ENCODE results near the gene PRLR.
"Not testable (repeated sequence)": the region's sequence is repeated elsewhere in the genome, so short reads cannot be mapped to it uniquely, and the experiment has no call there.

Gene PRLR

GRCh38 chr5:35127006-35127405, 103.3 kb downstream of the PRLR start:
- Histone ChIP-seq H3K4me3 (ENCODE audit: low read length in 2 of 2) (no peak overlapping the region), H3K27ac (ENCODE audit: low read length) (no peak overlapping the region), H3K4me1 (ENCODE audit: control insufficient read depth, insufficient read depth, low read length) (no peaks in the 10 kb centered on the region), H3K9me3 (ENCODE audit: control insufficient read depth in 2 of 2, low read length in 2 of 2) (no peaks in the 10 kb centered on the region), H3K9ac (ENCODE audit: low read length in 2 of 2) (no peak overlapping the region), H3K27me3 (ENCODE audit: control insufficient read depth in 1 of 2, insufficient read depth in 2 of 2, low read length in 2 of 2) (no peaks in the 10 kb centered on the region), H3K36me3 (ENCODE audit: control insufficient read depth in 2 of 2, insufficient read depth in 2 of 2, low read length in 2 of 2) (no peaks in the 10 kb centered on the region)

- no peak overlapping the region for H3K27ac ChIP-seq (ENCODE audit: low read length)
- no peaks in the 10 kb centered on the region for H3K9me3 ChIP-seq (ENCODE audit: control insufficient read depth in 2 of 2, low read length in 2 of 2)
- no peak overlapping the region for H3K9ac ChIP-seq (ENCODE audit: low read length in 2 of 2)
- H3K4me3 ChIP-seq (ENCODE audit: low read length in 2 of 2) = no peak overlapping the region
- no peaks in the 10 kb centered on the region for H3K4me1 ChIP-seq (ENCODE audit: control insufficient read depth, insufficient read depth, low read length)
- H3K36me3 ChIP-seq (ENCODE audit: control insufficient read depth in 2 of 2, insufficient read depth in 2 of 2, low read length in 2 of 2) = no peaks in the 10 kb centered on the region
- H3K27me3 ChIP-seq (ENCODE audit: control insufficient read depth in 1 of 2, insufficient read depth in 2 of 2, low read length in 2 of 2) = no peaks in the 10 kb centered on the region
Observed at GRCh38 chr5:35125746-35126145, 104.5 kb downstream of the PRLR start.

- no peak overlapping the region for H3K9ac ChIP-seq (ENCODE audit: low read length in 2 of 2)
- H3K27ac ChIP-seq (ENCODE audit: low read length) = no peak overlapping the region
- no peaks in the 10 kb centered on the region for H3K4me1 ChIP-seq (ENCODE audit: control insufficient read depth, insufficient read depth, low read length)
- H3K36me3 ChIP-seq (ENCODE audit: control insufficient read depth in 2 of 2, insufficient read depth in 2 of 2, low read length in 2 of 2) = no peaks in the 10 kb centered on the region
- H3K27me3 ChIP-seq (ENCODE audit: control insufficient read depth in 1 of 2, insufficient read depth in 2 of 2, low read length in 2 of 2) = no peaks in the 10 kb centered on the region
- no peak overlapping the region for H3K4me3 ChIP-seq (ENCODE audit: low read length in 2 of 2)
- H3K9me3 ChIP-seq (ENCODE audit: control insufficient read depth in 2 of 2, low read length in 2 of 2) = no peaks in the 10 kb centered on the region
Observed at GRCh38 chr5:35124932-35125331, 105.4 kb downstream of the PRLR start.

GRCh38 chr5:35122819-35123218, 107.5 kb downstream of the PRLR start:
- Histone ChIP-seq H3K4me3 (ENCODE audit: low read length in 2 of 2) (no peak overlapping the region), H3K27ac (ENCODE audit: low read length) (no peak overlapping the region), H3K27me3 (ENCODE audit: control insufficient read depth in 1 of 2, insufficient read depth in 2 of 2, low read length in 2 of 2) (no peaks in the 10 kb centered on the region)

GRCh38 chr5:35120715-35121114, 109.6 kb downstream of the PRLR start:
- Histone ChIP-seq H3K27ac (ENCODE audit: low read length) (no peak overlapping the region), H3K36me3 (ENCODE audit: control insufficient read depth in 2 of 2, insufficient read depth in 2 of 2, low read length in 2 of 2) (no peaks in the 10 kb centered on the region)

More at GRCh38 chr5:35122819-35123218, 107.5 kb downstream of the PRLR start:
- no peaks in the 10 kb centered on the region for H3K9me3 ChIP-seq (ENCODE audit: control insufficient read depth in 2 of 2, low read length in 2 of 2)
- no peaks in the 10 kb centered on the region for H3K4me1 ChIP-seq (ENCODE audit: control insufficient read depth, insufficient read depth, low read length)
- H3K9ac ChIP-seq (ENCODE audit: low read length in 2 of 2) = no peak overlapping the region
- H3K36me3 ChIP-seq (ENCODE audit: control insufficient read depth in 2 of 2, insufficient read depth in 2 of 2, low read length in 2 of 2) = no peaks in the 10 kb centered on the region

GRCh38 chr5:35117967-35118366, 112.3 kb downstream of the PRLR start:
- H3K36me3 ChIP-seq (ENCODE audit: control insufficient read depth in 2 of 2, insufficient read depth in 2 of 2, low read length in 2 of 2) = no peaks in the 10 kb centered on the region
- H3K9me3 ChIP-seq (ENCODE audit: control insufficient read depth in 2 of 2, low read length in 2 of 2) = no peaks in the 10 kb centered on the region
- no peaks in the 10 kb centered on the region for H3K27me3 ChIP-seq (ENCODE audit: control insufficient read depth in 1 of 2, insufficient read depth in 2 of 2, low read length in 2 of 2)
- no peak overlapping the region for H3K27ac ChIP-seq (ENCODE audit: low read length)
- no peak overlapping the region for H3K9ac ChIP-seq (ENCODE audit: low read length in 2 of 2)
- no peaks in the 10 kb centered on the region for H3K4me1 ChIP-seq (ENCODE audit: control insufficient read depth, insufficient read depth, low read length)
- H3K4me3 ChIP-seq (ENCODE audit: low read length in 2 of 2) = no peak overlapping the region

More at GRCh38 chr5:35120715-35121114, 109.6 kb downstream of the PRLR start:
- H3K9ac ChIP-seq (ENCODE audit: low read length in 2 of 2) = no peak overlapping the region
- H3K4me3 ChIP-seq (ENCODE audit: low read length in 2 of 2) = no peak overlapping the region
- H3K27me3 ChIP-seq (ENCODE audit: control insufficient read depth in 1 of 2, insufficient read depth in 2 of 2, low read length in 2 of 2) = no peaks in the 10 kb centered on the region
- H3K9me3 ChIP-seq (ENCODE audit: control insufficient read depth in 2 of 2, low read length in 2 of 2) = no peaks in the 10 kb centered on the region
- no peaks in the 10 kb centered on the region for H3K4me1 ChIP-seq (ENCODE audit: control insufficient read depth, insufficient read depth, low read length)

GRCh38 chr5:35115920-35116319, 114.4 kb downstream of the PRLR start:
- no peaks in the 10 kb centered on the region for H3K36me3 ChIP-seq (ENCODE audit: control insufficient read depth in 2 of 2, insufficient read depth in 2 of 2, low read length in 2 of 2)
- no peaks in the 10 kb centered on the region for H3K9me3 ChIP-seq (ENCODE audit: control insufficient read depth in 2 of 2, low read length in 2 of 2)
- no peaks in the 10 kb centered on the region for H3K27me3 ChIP-seq (ENCODE audit: control insufficient read depth in 1 of 2, insufficient read depth in 2 of 2, low read length in 2 of 2)
- H3K9ac ChIP-seq (ENCODE audit: low read length in 2 of 2) = no peak overlapping the region
- no peak overlapping the region for H3K27ac ChIP-seq (ENCODE audit: low read length)
- no peak overlapping the region for H3K4me3 ChIP-seq (ENCODE audit: low read length in 2 of 2)
- no peaks in the 10 kb centered on the region for H3K4me1 ChIP-seq (ENCODE audit: control insufficient read depth, insufficient read depth, low read length)

GRCh38 chr5:35114698-35115097, 115.6 kb downstream of the PRLR start:
- no peak overlapping the region for H3K9ac ChIP-seq (ENCODE audit: low read length in 2 of 2)
- H3K27ac ChIP-seq (ENCODE audit: low read length) = no peak overlapping the region
- no peak overlapping the region for H3K4me3 ChIP-seq (ENCODE audit: low read length in 2 of 2)
- no peaks in the 10 kb centered on the region for H3K9me3 ChIP-seq (ENCODE audit: control insufficient read depth in 2 of 2, low read length in 2 of 2)
- no peaks in the 10 kb centered on the region for H3K27me3 ChIP-seq (ENCODE audit: control insufficient read depth in 1 of 2, insufficient read depth in 2 of 2, low read length in 2 of 2)
- H3K4me1 ChIP-seq (ENCODE audit: control insufficient read depth, insufficient read depth, low read length) = no peaks in the 10 kb centered on the region
- no peaks in the 10 kb centered on the region for H3K36me3 ChIP-seq (ENCODE audit: control insufficient read depth in 2 of 2, insufficient read depth in 2 of 2, low read length in 2 of 2)

GRCh38 chr5:35112300-35112699, 118.0 kb downstream of the PRLR start:
- H3K27me3 ChIP-seq (ENCODE audit: control insufficient read depth in 1 of 2, insufficient read depth in 2 of 2, low read length in 2 of 2) = no peaks in the 10 kb centered on the region
- no peaks in the 10 kb centered on the region for H3K4me1 ChIP-seq (ENCODE audit: control insufficient read depth, insufficient read depth, low read length)
- H3K36me3 ChIP-seq (ENCODE audit: control insufficient read depth in 2 of 2, insufficient read depth in 2 of 2, low read length in 2 of 2) = no peaks in the 10 kb centered on the region
- H3K9me3 ChIP-seq (ENCODE audit: control insufficient read depth in 2 of 2, low read length in 2 of 2) = no peaks in the 10 kb centered on the region
- H3K9ac ChIP-seq (ENCODE audit: low read length in 2 of 2) = no peak overlapping the region
- H3K27ac ChIP-seq (ENCODE audit: low read length) = no peak overlapping the region
- no peak overlapping the region for H3K4me3 ChIP-seq (ENCODE audit: low read length in 2 of 2)

GRCh38 chr5:35104550-35104949, 125.7 kb downstream of the PRLR start:
- H3K4me3 ChIP-seq (ENCODE audit: low read length in 2 of 2); H3K27me3 ChIP-seq (ENCODE audit: control insufficient read depth in 1 of 2, insufficient read depth in 2 of 2, low read length in 2 of 2); H3K27ac ChIP-seq (ENCODE audit: low read length); H3K9ac ChIP-seq (ENCODE audit: low read length in 2 of 2); H3K36me3 ChIP-seq (ENCODE audit: control insufficient read depth in 2 of 2, insufficient read depth in 2 of 2, low read length in 2 of 2); H3K4me1 ChIP-seq (ENCODE audit: control insufficient read depth, insufficient read depth, low read length); H3K9me3 ChIP-seq (ENCODE audit: control insufficient read depth in 2 of 2, low read length in 2 of 2): not testable (repeated sequence)

- Histone ChIP-seq H3K9ac (ENCODE audit: low read length in 2 of 2) (no peak overlapping the region), H3K27ac (ENCODE audit: low read length) (no peak overlapping the region), H3K4me3 (ENCODE audit: low read length in 2 of 2) (no peak overlapping the region), H3K9me3 (ENCODE audit: control insufficient read depth in 2 of 2, low read length in 2 of 2) (no peaks in the 10 kb centered on the region), H3K4me1 (ENCODE audit: control insufficient read depth, insufficient read depth, low read length) (no peaks in the 10 kb centered on the region), H3K36me3 (ENCODE audit: control insufficient read depth in 2 of 2, insufficient read depth in 2 of 2, low read length in 2 of 2) (no peaks in the 10 kb centered on the region), H3K27me3 (ENCODE audit: control insufficient read depth in 1 of 2, insufficient read depth in 2 of 2, low read length in 2 of 2) (peaks cover 0 to 3% of the 10 kb centered on the region in 2 donors)
Observed at GRCh38 chr5:35103637-35104299, 126.5 kb downstream of the PRLR start.

Data from stomach smooth muscle (tissue), 2 donors.